Measurements from ENCODE around the gene RIPK3. TPM values are rescaled to one million over a fixed set of nuclear protein-coding genes. Genes with fewer than 3 reads are reported as not detected.

The RIPK3 gene
- total and polyA plus RNA-seq, 2 experiments from 2014 or later, result 0.32 to 1.5 TPM

GRCh38 chr14:24385524-24385923, 45.7 kb upstream of the RIPK3 start (continued):
- no peak for TF ChIP-seq CTCF (conservative IDR thresholded peaks at IDR 0.05; ENCODE audit: low read depth in 2 of 2)
- no peak for TF ChIP-seq POLR2AphosphoS5 (IDR thresholded peaks at IDR 0.05; ENCODE audit: low read depth)
- no peak for TF ChIP-seq ZNF331 (CRISPR knock-in tag; IDR thresholded peaks at IDR 0.05; ENCODE audit: low read depth)
- no peak for TF ChIP-seq EZH2phosphoT487 (IDR thresholded peaks at IDR 0.05; ENCODE audit: unreplicated experiment)
- TF ChIP-seq EZH2 (IDR thresholded peaks at IDR 0.05; ENCODE audit: low read depth, unreplicated experiment), result no peak
- no peak for TF ChIP-seq REST (IDR thresholded peaks at IDR 0.05; ENCODE audit: unreplicated experiment)

- H3K36me3 Mint-ChIP-seq (ENCODE audit: low read depth), result no peaks in the 10 kb centered on the region; the same call in 2 of the 3 replicates
- Histone ChIP-seq H3K9me2 (ENCODE audit: insufficient read depth) (no peaks in the 10 kb centered on the region), H2AFZ (no peak overlapping the region), H4K20me1 (replicated peaks; ENCODE audit: insufficient read depth) (no peaks in the 10 kb centered on the region), H3K27me3 (ENCODE audit: insufficient read depth) (no peaks in the 10 kb centered on the region), H3F3A (replicated peaks; ENCODE audit: low read depth) (no peaks in the 10 kb centered on the region), H3K27ac (ENCODE audit: low read depth) (no peak overlapping the region), H3K4me2 (no peak overlapping the region), H3K4me1 (ENCODE audit: insufficient read depth) (peaks cover 16% of the 10 kb centered on the region), H3K79me2 (replicated peaks; ENCODE audit: insufficient read depth) (no peaks in the 10 kb centered on the region), H3K36me3 (ENCODE audit: insufficient read depth) (no peaks in the 10 kb centered on the region), H3K4me3 (no peak overlapping the region)
- H3K4me3 Mint-ChIP-seq, result no peak overlapping the region
- no peak for DNase-seq (ENCODE audit: low spot score)
- no peaks in the 10 kb centered on the region for H3K9me3 Mint-ChIP-seq
- TF ChIP-seq ETS1 (IDR thresholded peaks at IDR 0.05) (no peak), NANOG (IDR thresholded peaks at IDR 0.05; ENCODE audit: borderline replicate concordance) (no peak), CTCF (conservative IDR thresholded peaks at IDR 0.05; ENCODE audit: low read depth in 2 of 2) (no peak), REST (IDR thresholded peaks at IDR 0.05; ENCODE audit: unreplicated experiment) (no peak), STAT1 (IDR thresholded peaks at IDR 0.05; ENCODE audit: unreplicated experiment) (no peak)
- H3K27ac Mint-ChIP-seq, result no peak overlapping the region
- no peak for ATAC-seq
- H3K27me3 Mint-ChIP-seq (ENCODE audit: insufficient read depth, low read depth, poor library complexity), result peaks cover 2% of the 10 kb centered on the region
- peaks cover 18% of the 10 kb centered on the region for H3K4me1 Mint-ChIP-seq
Measured at GRCh38 chr14:24384169-24384568, 44.4 kb upstream of the RIPK3 start.
